ENCODE measurements around the gene SHROOM3. TPM values are rescaled to one million over a fixed set of nuclear protein-coding genes. Genes with fewer than 3 reads are reported as not detected.

The SHROOM3 gene
- total and polyA plus RNA-seq, 2 donors (not counting 1 experiment from before 2014, with no cell fraction given): 0.91 to 1.5 TPM

DNA sequence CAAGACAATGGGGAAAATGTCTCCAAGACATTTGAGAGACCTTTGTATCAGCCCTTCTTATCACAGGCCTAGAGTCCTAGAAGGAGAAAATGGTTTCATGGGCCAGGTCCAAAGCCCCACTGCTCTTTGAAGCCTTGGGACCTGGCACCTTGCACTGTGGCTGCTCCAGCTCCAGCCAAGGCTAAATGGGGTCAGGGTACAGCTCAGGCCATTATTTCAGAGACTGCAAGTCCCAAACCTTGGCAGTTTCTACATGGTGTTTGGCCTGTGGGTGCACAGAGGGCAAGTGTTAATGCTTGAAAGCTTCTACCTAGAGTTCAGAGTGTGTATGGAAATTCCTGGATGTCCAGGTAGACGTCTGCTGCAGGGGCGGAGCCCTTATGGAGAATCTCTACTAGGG is 28.5 kb downstream of the SHROOM3 start:
- no peaks in the 10 kb centered on the region for H3K4me1 Mint-ChIP-seq
- Histone ChIP-seq H2AFZ (ENCODE audit: insufficient read depth, low read depth, low read length, poor library complexity, severe bottlenecking) (no peak overlapping the region), H3K27me3 (replicated peaks in 1 of 4; ENCODE audit: control extremely low read depth in 1 of 4, control insufficient read depth in 3 of 4, insufficient read depth in 4 of 4, low read length in 3 of 4) (no peaks in the 10 kb centered on the region), H3K9ac (ENCODE audit: low read length) (no peak overlapping the region), H3K4me3 (ENCODE audit: control extremely low read depth in 1 of 5, extremely low read depth in 1 of 5, insufficient read depth in 1 of 5, low read depth in 2 of 5, low read length in 4 of 5) (no peak overlapping the region), H3K4me2 (replicated peaks; ENCODE audit: low read depth, low read length, poor library complexity, severe bottlenecking) (no peak overlapping the region), H3K79me2 (ENCODE audit: control insufficient read depth, insufficient read depth, low read length) (no peaks in the 10 kb centered on the region), H3K4me1 (ENCODE audit: control insufficient read depth in 2 of 2, insufficient read depth in 2 of 2, low read length in 2 of 2) (no peaks in the 10 kb centered on the region), H3K27ac (ENCODE audit: low read length in 2 of 2) (no peak overlapping the region), H3K9me3 (ENCODE audit: control extremely low read depth in 1 of 3, control insufficient read depth in 2 of 3, insufficient read depth in 1 of 3, low read length in 2 of 3) (peaks cover 0 to 13% (median 12%) of the 10 kb centered on the region in 3 donors), H3K36me3 (replicated peaks in 1 of 2; ENCODE audit: control extremely low read depth in 1 of 2, control insufficient read depth in 1 of 2, extremely low read depth in 1 of 2, insufficient read depth in 2 of 2, low read length in 1 of 2) (no peaks in the 10 kb centered on the region), H4K20me1 (ENCODE audit: control insufficient read depth, insufficient read depth, low read length, poor library complexity, severe bottlenecking) (no peaks in the 10 kb centered on the region)
- H3K9me3 Mint-ChIP-seq (ENCODE audit: insufficient read depth): peaks cover 8% of the 10 kb centered on the region
- DNase-seq (no peak), ATAC-seq (ENCODE audit: low read depth) (no peak)
- WGBS (ENCODE audit: insufficient coverage): 100% methylated on average over 2 of the region's 2 CpGs
- TF ChIP-seq, protein P1, sequence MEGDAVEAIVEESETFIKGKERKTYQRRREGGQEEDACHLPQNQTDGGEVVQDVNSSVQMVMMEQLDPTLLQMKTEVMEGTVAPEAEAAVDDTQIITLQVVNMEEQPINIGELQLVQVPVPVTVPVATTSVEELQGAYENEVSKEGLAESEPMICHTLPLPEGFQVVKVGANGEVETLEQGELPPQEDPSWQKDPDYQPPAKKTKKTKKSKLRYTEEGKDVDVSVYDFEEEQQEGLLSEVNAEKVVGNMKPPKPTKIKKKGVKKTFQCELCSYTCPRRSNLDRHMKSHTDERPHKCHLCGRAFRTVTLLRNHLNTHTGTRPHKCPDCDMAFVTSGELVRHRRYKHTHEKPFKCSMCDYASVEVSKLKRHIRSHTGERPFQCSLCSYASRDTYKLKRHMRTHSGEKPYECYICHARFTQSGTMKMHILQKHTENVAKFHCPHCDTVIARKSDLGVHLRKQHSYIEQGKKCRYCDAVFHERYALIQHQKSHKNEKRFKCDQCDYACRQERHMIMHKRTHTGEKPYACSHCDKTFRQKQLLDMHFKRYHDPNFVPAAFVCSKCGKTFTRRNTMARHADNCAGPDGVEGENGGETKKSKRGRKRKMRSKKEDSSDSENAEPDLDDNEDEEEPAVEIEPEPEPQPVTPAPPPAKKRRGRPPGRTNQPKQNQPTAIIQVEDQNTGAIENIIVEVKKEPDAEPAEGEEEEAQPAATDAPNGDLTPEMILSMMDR (IDR thresholded peaks at IDR 0.05): no peak
- TF ChIP-seq EZH2 (IDR thresholded peaks at IDR 0.05; ENCODE audit: borderline replicate concordance, insufficient read depth, low read depth, low read length, poor library complexity, severe bottlenecking): no peak
- POLR2A ChIA-PET: no interaction called here
- CTCF ChIA-PET: no interaction called here
- intact Hi-C loops (cut with micrococcal nuclease): no loop called here
- H3K27me3 Mint-ChIP-seq: peaks cover 7% of the 10 kb centered on the region
- H3K4me3 Mint-ChIP-seq: no peak overlapping the region
- H3K27ac Mint-ChIP-seq: no peak overlapping the region

DNA sequence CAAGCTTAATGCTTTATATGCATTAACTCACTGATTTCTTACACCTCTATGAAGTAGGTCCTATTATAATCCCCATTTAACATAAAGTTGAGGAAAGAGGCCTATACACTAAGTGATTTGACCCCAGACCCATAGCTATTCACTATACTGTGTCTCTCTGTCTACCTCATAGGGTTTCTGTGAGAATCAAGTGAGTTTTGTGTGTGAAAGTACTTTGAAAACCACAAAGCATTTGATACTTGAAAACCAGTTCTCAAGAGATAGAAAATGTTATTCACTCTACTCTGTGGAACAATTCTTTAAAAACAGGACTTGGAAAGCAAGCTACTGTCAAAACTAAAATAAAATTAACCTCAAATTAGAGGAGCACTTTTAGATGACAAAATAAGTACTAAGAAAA is 35.0 kb downstream of the SHROOM3 start:
- Histone ChIP-seq H3K9me3 (ENCODE audit: control extremely low read depth in 1 of 3, control insufficient read depth in 2 of 3, insufficient read depth in 1 of 3, low read length in 2 of 3) (no peaks in the 10 kb centered on the region), H3K4me3 (ENCODE audit: control extremely low read depth in 1 of 5, extremely low read depth in 1 of 5, insufficient read depth in 1 of 5, low read depth in 2 of 5, low read length in 4 of 5) (no peak overlapping the region), H3K27me3 (replicated peaks in 1 of 4; ENCODE audit: control extremely low read depth in 1 of 4, control insufficient read depth in 3 of 4, insufficient read depth in 4 of 4, low read length in 3 of 4) (no peaks in the 10 kb centered on the region), H3K27ac (ENCODE audit: low read length in 2 of 2) (no peak overlapping the region), H3K4me2 (replicated peaks; ENCODE audit: low read depth, low read length, poor library complexity, severe bottlenecking) (no peak overlapping the region), H3K79me2 (ENCODE audit: control insufficient read depth, insufficient read depth, low read length) (no peaks in the 10 kb centered on the region), H3K9ac (ENCODE audit: low read length) (no peak overlapping the region), H2AFZ (ENCODE audit: insufficient read depth, low read depth, low read length, poor library complexity, severe bottlenecking) (no peak overlapping the region), H3K36me3 (replicated peaks in 1 of 2; ENCODE audit: control extremely low read depth in 1 of 2, control insufficient read depth in 1 of 2, extremely low read depth in 1 of 2, insufficient read depth in 2 of 2, low read length in 1 of 2) (no peaks in the 10 kb centered on the region), H4K20me1 (ENCODE audit: control insufficient read depth, insufficient read depth, low read length, poor library complexity, severe bottlenecking) (no peaks in the 10 kb centered on the region), H3K4me1 (ENCODE audit: control insufficient read depth in 2 of 2, insufficient read depth in 2 of 2, low read length in 2 of 2) (no peaks in the 10 kb centered on the region)
- H3K27me3 Mint-ChIP-seq: peaks cover 10% of the 10 kb centered on the region
- no peaks in the 10 kb centered on the region for H3K9me3 Mint-ChIP-seq (ENCODE audit: insufficient read depth)
- no peak overlapping the region for H3K4me3 Mint-ChIP-seq
- H3K4me1 Mint-ChIP-seq: no peaks in the 10 kb centered on the region
- no peak overlapping the region for H3K27ac Mint-ChIP-seq
- no peak for DNase-seq
- ChIA-PET POLR2A (no interaction called here), CTCF (interaction anchor here (1.1 kb wide), 2 partner anchors 35 to 81 kb away, joined by 3 to 5 read pairs; no protein-coding TSS in a partner anchor)
- no peak for ATAC-seq (ENCODE audit: low read depth)
- TF ChIP-seq, protein P1 (IDR thresholded peaks at IDR 0.05): no peak
- TF ChIP-seq EZH2 (IDR thresholded peaks at IDR 0.05; ENCODE audit: borderline replicate concordance, insufficient read depth, low read depth, low read length, poor library complexity, severe bottlenecking): no peak
- intact Hi-C loops (cut with micrococcal nuclease): no loop called here
